GM23248 (cell line): ENCODE data around the gene LENG8.

Experiments used
- EZH2 ChIP-seq: fragments of 200-600 bp; sonication (generic); IDR thresholded peaks from 2 replicates; pipeline ENCODE4 v1.6.1; 2018; ENCODE audit warnings: antibody characterized with exemption, mild to moderate bottlenecking; ENCODE audit not compliant: insufficient read depth, poor library complexity, severe bottlenecking
- EZH2phosphoT487 ChIP-seq: fragments of 200-600 bp; sonication (generic); IDR thresholded peaks from 2 replicates; pipeline ENCODE4 v1.6.1; 2018; ENCODE audit warnings: antibody characterized with exemption, moderate library complexity, mild to moderate bottlenecking, low read depth; ENCODE audit not compliant: insufficient read depth

DNA sequence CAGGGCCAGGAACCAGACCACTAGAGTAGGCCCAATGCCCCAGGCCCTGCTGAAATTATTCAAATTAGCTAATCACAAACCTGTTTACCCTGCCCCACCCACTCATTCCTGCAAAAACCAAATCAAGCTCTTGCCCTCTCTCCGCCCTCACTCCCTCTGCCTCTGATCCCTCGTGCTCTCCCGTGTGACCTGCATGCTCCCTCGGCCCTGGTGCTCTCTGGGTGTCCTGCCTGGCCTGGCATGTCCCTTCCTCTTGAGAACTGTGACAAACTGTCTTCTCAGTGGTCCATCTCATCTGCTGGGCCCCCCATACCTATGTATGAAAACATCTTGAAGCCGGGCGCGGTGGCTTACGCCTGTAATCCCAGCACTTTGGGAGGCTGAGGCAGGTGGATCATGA is 45.9 kb upstream of the LENG8 start:
- TF ChIP-seq EZH2 (no peak), EZH2phosphoT487 (no peak)
